Keratinocyte (primary cell): Measurements from ENCODE around the gene NPSR1. TPM values are rescaled to one million over a fixed set of nuclear protein-coding genes. Genes with fewer than 3 reads are reported as not detected.

ENCODE experiments used
- DNase-seq: peaks from one replicate; pipeline ENCODE4 v3.0.0-alpha.2; 2011; ENCODE audit warnings: low read depth, missing footprints, low spot score
- FAIRE-seq: peaks from 2 replicates; lab custom pipeline; 2011; peaks lifted over from hg19 to GRCh38; lab: Jason Lieb, UNC
- H2AFZ ChIP-seq: 2 replicates; pipeline ENCODE4 v1.6.0; 2012; ENCODE audit warnings: low read length, control low read depth, inconsistent platforms; ENCODE audit not compliant: control insufficient read depth
- H3K27ac ChIP-seq: 2 replicates; pipeline ENCODE4 v1.5.1; 2011; ENCODE audit warnings: low read length; ENCODE audit not compliant: control insufficient read depth, insufficient read depth
- H3K27me3 ChIP-seq: 3 replicates; pipeline ENCODE4 v1.6.0; 2011; ENCODE audit warnings: low read length; ENCODE audit not compliant: control insufficient read depth, insufficient read depth; ENCODE audit errors: extremely low read depth
- H3K36me3 ChIP-seq, 2 experiments: 2 replicates in 1 of 2; 3 replicates in 1 of 2; pipeline ENCODE4 v1.5.1; 2011; ENCODE audit warnings: low read length in 2 of 2, mild to moderate bottlenecking in 1 of 2; ENCODE audit not compliant: control insufficient read depth in 2 of 2, insufficient read depth in 2 of 2; ENCODE audit errors: extremely low read depth in 1 of 2
- H3K4me1 ChIP-seq: 3 replicates; pipeline ENCODE4 v1.5.1; 2011; ENCODE audit warnings: low read length; ENCODE audit not compliant: control insufficient read depth, insufficient read depth; ENCODE audit errors: extremely low read depth
- H3K4me2 ChIP-seq: 3 replicates; pipeline ENCODE4 v1.6.0; 2011; ENCODE audit warnings: low read depth, low read length; ENCODE audit not compliant: control insufficient read depth, insufficient read depth; ENCODE audit errors: extremely low read depth
- H3K4me3 ChIP-seq, 3 experiments: fragments of 200-600 bp in 1 of 3; sonication (generic) in 1 of 3; 2 replicates in 2 of 3; 3 replicates in 1 of 3; pipeline ENCODE4 v1.5.1; 2011 to 2016; ENCODE audit warnings: low read length in 3 of 3, mild to moderate bottlenecking in 3 of 3, control low read depth in 2 of 3, inconsistent platforms in 1 of 3, low read depth in 1 of 3, mixed read lengths in 1 of 3, mixed run types in 1 of 3, moderate library complexity in 1 of 3; ENCODE audit not compliant: control insufficient read depth in 2 of 3, insufficient read depth in 2 of 3; ENCODE audit errors: extremely low read depth in 1 of 3
- H3K79me2 ChIP-seq: 2 replicates; pipeline ENCODE4 v1.6.0; 2012; ENCODE audit warnings: low read length; ENCODE audit not compliant: control insufficient read depth, insufficient read depth
- H3K9ac ChIP-seq: 3 replicates; pipeline ENCODE4 v1.6.0; 2011; ENCODE audit warnings: low read length; ENCODE audit not compliant: control insufficient read depth, insufficient read depth; ENCODE audit errors: extremely low read depth
- H3K9me1 ChIP-seq: 3 replicates; pipeline ENCODE4 v1.6.0; 2011; ENCODE audit warnings: low read length; ENCODE audit not compliant: control insufficient read depth, insufficient read depth; ENCODE audit errors: extremely low read depth
- H3K9me3 ChIP-seq: 2 replicates; pipeline ENCODE4 v1.5.1; 2012; ENCODE audit warnings: low read depth, low read length; ENCODE audit not compliant: control insufficient read depth
- H4K20me1 ChIP-seq: 3 replicates; pipeline ENCODE4 v1.6.0; 2011; ENCODE audit warnings: low read length; ENCODE audit not compliant: control insufficient read depth, insufficient read depth; ENCODE audit errors: extremely low read depth
- EZH2 ChIP-seq: IDR thresholded peaks from one replicate; pipeline ENCODE4 v1.6.1; 2012; ENCODE audit warnings: inconsistent platforms, mild to moderate bottlenecking, low read length, moderate library complexity
- dilution Hi-C: fragments of 300-500 bp; cut with MboI; formaldehyde crosslinking; loops from one replicate; pipeline ENCODE4 v1.7.0; 2020; ENCODE audit warnings: low sequenced_read_pairs; ENCODE audit not compliant: extremely low pct_ligation_motif_present
- polyA plus RNA-seq, 5 experiments: library from polyadenylated mRNA; depleted of rRNA in 3 of 5; stranded (reverse) in 3 of 5; stranded (forward) in 1 of 5; unstranded in 1 of 5; fragments of >200 nt; gene quantifications; 1 replicate in 1 of 5; 2 replicates in 3 of 5; 3 replicates in 1 of 5; pipeline versions ENCODE4 v1.2.1 to v1.2.3, GENCODE V29; 2011 to 2012; ENCODE audit warnings: missing spikeins in 2 of 5, low read depth in 1 of 5, low replicate concordance in 1 of 5
- TF ChIP-seq, protein P1 (sequence below), 3 experiments: IDR thresholded peaks in 1 of 3; conservative IDR thresholded peaks in 1 of 3; optimal IDR thresholded peaks in 1 of 3; 2 replicates in 2 of 3; 3 replicates in 1 of 3; pipeline versions ENCODE3 to v1.5.1; 2011; ENCODE audit warnings: low read length in 3 of 3, mild to moderate bottlenecking in 3 of 3, moderate library complexity in 2 of 3, control low read depth in 1 of 3, inconsistent platforms in 1 of 3; ENCODE audit not compliant: insufficient read depth in 2 of 3; ENCODE audit errors: extremely low read depth in 1 of 3

Gene NPSR1
- polyA plus RNA-seq, 1 donor (not counting 4 experiments of a cell fraction or from before 2014, with no cell fraction given): not detected

DNA sequence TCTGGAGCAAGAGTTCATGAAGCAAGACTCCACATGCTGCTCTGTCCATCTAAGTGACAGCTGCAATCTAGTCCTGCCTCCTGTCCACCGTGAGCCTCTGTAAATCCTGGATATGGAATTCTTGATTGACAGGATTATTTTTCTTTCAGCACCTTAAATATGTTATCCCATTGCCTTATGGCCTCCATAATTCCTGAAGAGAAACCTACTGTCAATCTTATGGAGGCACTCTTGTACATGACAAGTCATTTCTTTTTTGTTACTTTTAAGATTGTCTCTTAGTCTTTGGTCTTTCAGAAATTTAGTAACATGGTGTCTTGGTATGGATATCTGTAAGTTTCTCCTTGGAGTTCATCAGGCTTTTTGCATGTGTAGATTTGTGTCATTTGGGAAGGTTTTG, 82.8 kb downstream of the NPSR1 start:
- no peak for TF ChIP-seq EZH2
- Histone ChIP-seq H3K4me3 (no peak overlapping the region), H3K27me3 (no peaks in the 10 kb centered on the region), H2AFZ (no peak overlapping the region), H3K4me1 (no peaks in the 10 kb centered on the region), H3K9me1 (no peaks in the 10 kb centered on the region), H3K36me3 (no peaks in the 10 kb centered on the region), H3K4me2 (no peak overlapping the region), H4K20me1 (no peaks in the 10 kb centered on the region), H3K79me2 (no peaks in the 10 kb centered on the region), H3K9ac (no peak overlapping the region), H3K27ac (no peak overlapping the region), H3K9me3 (no peaks in the 10 kb centered on the region)
- DNase-seq (no peak), FAIRE-seq (no peak)
- dilution Hi-C loops: no loop called here

DNA sequence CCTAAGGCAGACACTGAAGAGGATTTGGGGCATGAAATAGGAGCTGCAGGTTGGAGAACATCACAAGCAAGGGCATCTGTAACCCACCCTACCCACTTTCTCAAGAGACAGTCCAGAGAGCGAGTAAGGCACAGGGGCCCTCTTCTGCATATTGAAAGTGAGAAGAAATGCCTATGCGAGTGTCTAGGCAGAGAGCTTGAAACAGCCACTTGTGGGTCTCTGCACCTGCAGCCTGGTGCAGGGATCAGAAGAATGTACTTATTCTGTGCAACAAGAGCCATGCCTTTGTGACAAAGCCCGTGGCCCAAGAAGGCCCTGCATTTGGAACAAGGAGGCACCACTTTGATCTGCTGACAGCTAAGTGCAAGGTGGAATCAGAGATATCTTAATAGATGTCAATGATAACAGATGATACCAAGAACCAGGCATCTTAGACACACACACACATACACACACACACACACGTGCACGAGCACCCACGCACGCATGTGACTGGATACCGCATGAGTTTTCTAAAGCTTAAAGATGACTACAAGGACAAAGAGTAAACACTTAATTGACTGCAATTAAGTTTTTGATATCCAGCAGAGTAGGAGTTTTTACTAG, 89.3 kb downstream of the NPSR1 start:
- no peaks in the 10 kb centered on the region for H3K27me3 ChIP-seq
- H3K36me3 ChIP-seq: no peaks in the 10 kb centered on the region
- FAIRE-seq (no peak), DNase-seq (no peak)
- H3K9me3 ChIP-seq: no peaks in the 10 kb centered on the region
- dilution Hi-C loops: no loop called here
- H3K9me1 ChIP-seq: no peaks in the 10 kb centered on the region
- TF ChIP-seq, protein P1, sequence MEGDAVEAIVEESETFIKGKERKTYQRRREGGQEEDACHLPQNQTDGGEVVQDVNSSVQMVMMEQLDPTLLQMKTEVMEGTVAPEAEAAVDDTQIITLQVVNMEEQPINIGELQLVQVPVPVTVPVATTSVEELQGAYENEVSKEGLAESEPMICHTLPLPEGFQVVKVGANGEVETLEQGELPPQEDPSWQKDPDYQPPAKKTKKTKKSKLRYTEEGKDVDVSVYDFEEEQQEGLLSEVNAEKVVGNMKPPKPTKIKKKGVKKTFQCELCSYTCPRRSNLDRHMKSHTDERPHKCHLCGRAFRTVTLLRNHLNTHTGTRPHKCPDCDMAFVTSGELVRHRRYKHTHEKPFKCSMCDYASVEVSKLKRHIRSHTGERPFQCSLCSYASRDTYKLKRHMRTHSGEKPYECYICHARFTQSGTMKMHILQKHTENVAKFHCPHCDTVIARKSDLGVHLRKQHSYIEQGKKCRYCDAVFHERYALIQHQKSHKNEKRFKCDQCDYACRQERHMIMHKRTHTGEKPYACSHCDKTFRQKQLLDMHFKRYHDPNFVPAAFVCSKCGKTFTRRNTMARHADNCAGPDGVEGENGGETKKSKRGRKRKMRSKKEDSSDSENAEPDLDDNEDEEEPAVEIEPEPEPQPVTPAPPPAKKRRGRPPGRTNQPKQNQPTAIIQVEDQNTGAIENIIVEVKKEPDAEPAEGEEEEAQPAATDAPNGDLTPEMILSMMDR (optimal IDR thresholded peaks at IDR 0.05 in 1 of 3, IDR thresholded peaks at IDR 0.05 in 1 of 3, conservative IDR thresholded peaks at IDR 0.05 in 1 of 3; ENCODE audit: extremely low read depth in 1 of 3, insufficient read depth in 2 of 3, low read length in 3 of 3): no peak
- TF ChIP-seq EZH2: no peak
- H3K4me2 ChIP-seq: no peak overlapping the region
- no peaks in the 10 kb centered on the region for H3K4me1 ChIP-seq
- no peak overlapping the region for H3K4me3 ChIP-seq
- H3K79me2 ChIP-seq: no peaks in the 10 kb centered on the region
- H4K20me1 ChIP-seq: no peaks in the 10 kb centered on the region
- H3K27ac ChIP-seq: no peak overlapping the region
- H3K9ac ChIP-seq: no peak overlapping the region
- H2AFZ ChIP-seq: no peak overlapping the region
